GM23338 (cell line): Measurements from ENCODE around the gene MTOR.

Experiments
- CREB1 ChIP-seq: fragments of 250-450 bp; sonication (Bioruptor Pico); IDR thresholded peaks from 2 replicates; pipeline ENCODE4 v1.5.0; 2020; ENCODE audit warnings: low read depth, mild to moderate bottlenecking, moderate library complexity
- EZH2 ChIP-seq: fragments of 200-600 bp; sonication (generic); IDR thresholded peaks from one replicate; pipeline ENCODE4 v1.8.0; 2017; ENCODE audit warnings: antibody characterized with exemption, mild to moderate bottlenecking, low read depth; ENCODE audit not compliant: unreplicated experiment
- EZH2phosphoT487 ChIP-seq: fragments of 200-600 bp; sonication (generic); IDR thresholded peaks from one replicate; pipeline ENCODE4 v1.8.1; 2018; ENCODE audit warnings: antibody characterized with exemption; ENCODE audit not compliant: unreplicated experiment
- JUNB ChIP-seq: IDR thresholded peaks from one replicate; pipeline ENCODE4 v1.6.1; 2016; ENCODE audit warnings: antibody characterized with exemption; ENCODE audit not compliant: unreplicated experiment
- POLR2AphosphoS5 ChIP-seq: IDR thresholded peaks from 2 replicates; pipeline ENCODE4 v1.6.1; 2016; ENCODE audit warnings: antibody characterized with exemption, low read depth
- REST ChIP-seq: IDR thresholded peaks from one replicate; pipeline ENCODE4 v1.6.1; 2018; ENCODE audit warnings: antibody characterized with exemption; ENCODE audit not compliant: unreplicated experiment
- STAT1 ChIP-seq: IDR thresholded peaks from one replicate; pipeline ENCODE4 v1.6.1; 2016; ENCODE audit warnings: antibody characterized with exemption; ENCODE audit not compliant: unreplicated experiment
- ZNF331 ChIP-seq: fragments of 250-450 bp; sonication (Bioruptor Pico); IDR thresholded peaks from 2 replicates; pipeline ENCODE4 v1.5.0; 2020; ENCODE audit warnings: low read depth, mild to moderate bottlenecking, moderate library complexity
- TF ChIP-seq, protein P1 (sequence below), 2 experiments: fragments of 200-600 bp in 1 of 2; sonication (generic) in 1 of 2; conservative IDR thresholded peaks; 2 replicates each; pipeline versions ENCODE4 v1.5.1 to v1.6.1; 2016 to 2017; ENCODE audit warnings: antibody characterized with exemption in 2 of 2, low read depth in 2 of 2, mild to moderate bottlenecking in 2 of 2, moderate library complexity in 1 of 2

- TF ChIP-seq, protein P1, sequence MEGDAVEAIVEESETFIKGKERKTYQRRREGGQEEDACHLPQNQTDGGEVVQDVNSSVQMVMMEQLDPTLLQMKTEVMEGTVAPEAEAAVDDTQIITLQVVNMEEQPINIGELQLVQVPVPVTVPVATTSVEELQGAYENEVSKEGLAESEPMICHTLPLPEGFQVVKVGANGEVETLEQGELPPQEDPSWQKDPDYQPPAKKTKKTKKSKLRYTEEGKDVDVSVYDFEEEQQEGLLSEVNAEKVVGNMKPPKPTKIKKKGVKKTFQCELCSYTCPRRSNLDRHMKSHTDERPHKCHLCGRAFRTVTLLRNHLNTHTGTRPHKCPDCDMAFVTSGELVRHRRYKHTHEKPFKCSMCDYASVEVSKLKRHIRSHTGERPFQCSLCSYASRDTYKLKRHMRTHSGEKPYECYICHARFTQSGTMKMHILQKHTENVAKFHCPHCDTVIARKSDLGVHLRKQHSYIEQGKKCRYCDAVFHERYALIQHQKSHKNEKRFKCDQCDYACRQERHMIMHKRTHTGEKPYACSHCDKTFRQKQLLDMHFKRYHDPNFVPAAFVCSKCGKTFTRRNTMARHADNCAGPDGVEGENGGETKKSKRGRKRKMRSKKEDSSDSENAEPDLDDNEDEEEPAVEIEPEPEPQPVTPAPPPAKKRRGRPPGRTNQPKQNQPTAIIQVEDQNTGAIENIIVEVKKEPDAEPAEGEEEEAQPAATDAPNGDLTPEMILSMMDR (conservative IDR thresholded peaks at IDR 0.05; ENCODE audit: low read depth in 2 of 2): no peak
- TF ChIP-seq JUNB: no peak
- TF ChIP-seq EZH2phosphoT487: no peak
- no peak for TF ChIP-seq CREB1 (CRISPR knock-in tag)
- TF ChIP-seq ZNF331 (CRISPR knock-in tag): no peak
- TF ChIP-seq EZH2: no peak
- no peak for TF ChIP-seq POLR2AphosphoS5
- no peak for TF ChIP-seq STAT1
- no peak for TF ChIP-seq REST
These were observed 82.0 kb downstream of the MTOR start for GRCh38 chr1:11180342-11180744.
